DMS 273 (cell line): Measurements from ENCODE around the gene LRRC1.
"Not testable (repeated sequence)": the region's sequence is repeated elsewhere in the genome, so short reads cannot be mapped to it uniquely, and the experiment has no call there.

Source experiments
- DNase-seq: peaks from one replicate; lab custom pipeline; 2025; ENCODE audit not compliant: unreplicated experiment; lab: John Stamatoyannopoulos, UW

Gene LRRC1

DNA sequence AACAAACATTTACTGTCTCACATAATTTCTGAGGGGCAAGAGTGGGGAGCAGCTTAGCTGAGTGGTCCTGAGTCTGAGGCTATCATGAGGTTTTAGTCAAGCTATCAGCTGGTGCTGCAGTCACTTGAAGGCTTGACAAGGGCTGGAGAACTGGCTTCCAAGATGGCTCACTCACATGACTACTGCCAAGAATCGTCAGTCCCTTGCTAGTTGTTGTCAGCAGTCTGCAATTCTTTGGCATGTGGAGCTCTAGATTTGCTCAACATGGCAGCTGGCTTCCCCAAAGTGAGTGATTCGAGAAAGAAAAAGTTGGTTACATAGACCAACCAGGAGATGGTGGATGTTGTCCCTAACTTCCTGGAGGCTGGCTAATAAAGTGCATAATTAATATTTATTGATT lies 2.8 kb upstream of the LRRC1 start:
- peak; percentile 31 for DNase-seq

GRCh38 chr6:53792973-53793317 lies 1.9 kb upstream of the LRRC1 start:
- DNase-seq, result no peak

DNA sequence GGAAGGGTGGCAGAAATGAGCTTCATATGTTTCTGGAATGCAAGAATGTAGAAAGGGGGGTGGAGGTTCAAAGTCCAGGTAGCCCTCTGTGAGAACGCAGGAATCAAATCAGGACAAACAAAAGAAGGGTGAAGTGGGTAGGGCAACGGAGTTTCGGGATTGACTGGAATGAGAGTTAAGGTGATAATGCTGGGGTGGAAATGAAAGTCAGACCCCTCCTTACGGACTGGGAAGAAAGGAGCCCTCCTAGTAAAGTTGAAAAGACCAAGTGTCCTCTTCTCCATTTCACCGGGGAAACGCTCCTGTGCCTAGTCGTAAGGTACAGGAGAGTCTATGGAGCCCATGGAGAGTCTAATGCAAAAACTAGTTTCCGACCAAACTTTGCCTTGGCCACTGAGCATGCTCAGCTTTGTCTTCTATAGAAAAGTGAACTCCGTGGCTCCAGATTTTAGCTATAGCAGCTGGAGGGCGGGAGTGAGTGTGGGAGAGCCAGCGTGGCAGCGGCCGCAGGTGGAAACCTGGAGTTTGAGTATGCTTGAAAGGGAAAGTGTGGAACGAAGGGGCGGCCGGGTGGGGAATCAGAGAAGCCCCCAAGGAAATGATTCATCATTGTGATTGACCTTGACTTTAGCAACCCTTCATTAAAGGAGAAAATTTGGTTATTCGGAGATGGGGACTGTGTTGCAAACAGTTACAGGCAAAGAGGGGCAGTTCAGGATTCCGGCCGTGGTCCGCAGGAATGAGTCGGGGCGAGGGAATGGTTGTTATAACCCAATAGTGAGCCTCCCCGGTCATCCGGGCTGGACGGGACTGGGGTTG lies 1.3 kb upstream of the LRRC1 start:
- peak; percentile 88 for DNase-seq

GRCh38 chr6:53794137-53794719 lies 577 bp upstream of the LRRC1 start:
- DNase-seq, result peak; percentile 87

GRCh38 chr6:53795340-53795701 lies 516 bp downstream of the LRRC1 start:
- DNase-seq, result peak; percentile 60

DNA sequence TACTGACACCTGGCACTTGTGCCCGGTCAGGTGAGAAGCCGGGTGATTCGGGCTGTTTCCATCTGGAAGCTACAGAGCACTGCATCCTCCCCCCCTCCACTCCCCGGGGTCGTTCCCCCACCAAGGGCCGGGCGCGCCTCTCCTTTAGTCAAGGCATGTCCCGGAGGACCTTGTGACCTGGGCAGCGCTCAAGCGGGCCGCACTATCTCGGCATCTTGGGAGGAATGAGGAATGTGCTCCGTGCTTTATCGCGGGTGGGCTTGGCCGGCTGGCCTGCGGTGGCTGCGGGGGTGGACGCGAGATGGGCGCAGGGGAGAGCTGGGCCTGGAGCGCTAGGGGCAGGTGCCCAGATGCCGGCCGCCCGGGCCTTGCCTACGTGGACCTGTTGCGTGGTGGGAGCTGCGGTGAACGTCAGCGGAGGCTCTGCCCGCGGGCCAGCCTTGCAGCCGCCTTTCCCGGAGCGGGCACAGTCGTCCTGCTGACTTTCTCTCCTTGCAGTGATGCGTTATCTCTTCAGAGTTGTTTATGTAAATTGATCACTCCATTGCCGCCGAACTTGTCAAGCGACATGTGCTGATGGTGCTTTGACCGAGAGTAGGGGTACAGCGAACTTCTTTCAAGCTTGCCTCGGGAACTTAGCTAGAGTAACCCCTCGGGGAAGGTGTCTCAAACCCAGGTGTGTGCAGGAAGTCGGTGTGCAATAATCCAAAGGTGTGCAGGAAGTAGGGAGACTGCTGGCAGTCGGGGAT lies 1.1 kb downstream of the LRRC1 start:
- peak; percentile 66 for DNase-seq

DNA sequence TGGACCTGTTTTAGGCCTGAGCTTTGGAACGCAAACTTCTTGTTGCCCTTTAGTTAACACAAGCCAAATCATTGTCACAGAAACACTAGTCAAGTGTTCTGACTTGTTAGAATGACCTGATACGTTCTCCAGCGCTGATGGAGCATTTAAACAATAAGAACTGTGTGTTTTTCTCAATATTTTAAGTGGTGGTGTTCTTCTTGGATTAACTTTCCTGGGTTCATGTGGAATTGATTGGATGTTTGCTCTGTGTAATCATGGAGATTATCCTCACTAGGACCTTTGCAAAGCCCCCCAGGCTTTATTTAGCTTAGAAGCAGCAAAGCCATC lies 1.6 kb downstream of the LRRC1 start:
- DNase-seq, result peak; percentile 50

DNA sequence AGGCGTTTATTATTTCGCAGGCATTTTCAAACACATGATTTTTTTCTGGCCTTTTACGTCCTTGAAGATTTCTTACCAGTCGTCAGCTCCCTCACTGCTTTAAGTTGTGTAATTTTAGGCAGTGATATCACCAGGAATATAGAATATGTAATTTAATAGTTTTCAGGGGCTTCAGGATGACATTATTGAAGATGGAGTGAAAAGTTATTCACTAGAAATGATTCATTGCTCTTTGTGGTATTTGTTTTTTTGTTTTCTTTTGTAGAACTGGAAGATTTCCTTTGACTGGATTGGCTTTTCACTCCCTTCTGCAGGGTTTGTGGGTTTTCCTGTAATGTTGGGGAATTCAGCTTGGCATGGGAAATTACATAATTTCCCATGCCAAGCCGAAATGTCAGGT lies 2.0 kb downstream of the LRRC1 start:
- no peak for DNase-seq

GRCh38 chr6:53797304-53797703 lies 2.5 kb downstream of the LRRC1 start:
- DNase-seq, result no peak

DNA sequence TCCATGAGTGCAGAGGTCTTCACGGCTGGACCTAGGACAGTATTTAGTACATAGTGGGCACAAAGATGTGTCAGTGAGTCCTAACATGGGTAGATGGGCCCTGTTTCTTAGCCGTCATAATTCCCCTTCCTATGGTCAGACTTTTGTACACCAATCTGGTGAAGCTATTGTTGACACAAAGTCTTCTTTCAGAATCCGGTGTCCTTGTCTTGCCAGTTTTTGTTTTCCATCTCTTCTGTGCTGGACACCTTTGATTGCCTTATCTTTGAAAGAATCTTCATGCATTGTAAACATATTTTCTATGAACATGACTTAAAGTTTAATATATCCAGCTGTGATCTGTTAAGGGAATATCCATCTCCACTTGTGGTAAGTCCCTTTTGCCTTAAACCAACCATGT lies 4.5 kb downstream of the LRRC1 start:
- no peak for DNase-seq

DNA sequence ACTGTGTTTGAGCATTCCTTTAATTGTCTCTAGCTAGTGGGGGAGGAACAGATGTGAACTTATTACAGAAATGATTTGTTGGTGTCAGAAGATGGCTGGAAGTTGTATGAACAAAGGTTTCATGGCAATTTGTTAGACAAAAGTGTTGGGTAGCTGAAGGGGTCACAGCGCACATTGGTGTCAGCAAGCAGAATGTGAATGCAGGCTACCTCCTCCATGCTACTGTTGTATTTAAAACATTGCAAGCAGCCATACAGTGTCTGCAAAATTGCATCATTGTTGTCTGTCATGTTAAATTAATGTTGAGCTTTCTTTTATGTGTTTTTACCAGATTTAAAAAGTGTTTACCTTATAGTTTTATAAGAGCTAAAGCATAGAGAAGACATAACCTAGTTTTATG lies 6.2 kb downstream of the LRRC1 start:
- DNase-seq, result no peak

DNA sequence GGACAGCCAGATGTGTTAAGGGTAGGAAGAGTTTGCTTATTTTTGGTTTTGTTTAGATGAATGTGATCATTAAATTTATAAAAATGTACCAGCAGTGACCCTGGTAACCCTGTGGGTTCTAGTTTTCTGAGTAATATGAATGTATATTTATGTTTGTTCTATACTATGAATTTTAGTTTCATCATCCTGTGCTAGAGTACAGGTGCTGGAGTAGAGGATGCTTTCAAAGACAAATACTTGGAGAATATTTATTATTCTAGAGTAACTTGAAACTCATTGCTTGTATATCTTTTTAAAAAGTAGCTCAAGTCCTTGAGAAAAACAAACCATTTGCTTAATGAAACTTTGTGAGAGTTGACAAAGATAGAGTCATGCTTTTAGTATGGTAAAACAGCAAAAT lies 7.8 kb downstream of the LRRC1 start:
- no peak for DNase-seq

DNA sequence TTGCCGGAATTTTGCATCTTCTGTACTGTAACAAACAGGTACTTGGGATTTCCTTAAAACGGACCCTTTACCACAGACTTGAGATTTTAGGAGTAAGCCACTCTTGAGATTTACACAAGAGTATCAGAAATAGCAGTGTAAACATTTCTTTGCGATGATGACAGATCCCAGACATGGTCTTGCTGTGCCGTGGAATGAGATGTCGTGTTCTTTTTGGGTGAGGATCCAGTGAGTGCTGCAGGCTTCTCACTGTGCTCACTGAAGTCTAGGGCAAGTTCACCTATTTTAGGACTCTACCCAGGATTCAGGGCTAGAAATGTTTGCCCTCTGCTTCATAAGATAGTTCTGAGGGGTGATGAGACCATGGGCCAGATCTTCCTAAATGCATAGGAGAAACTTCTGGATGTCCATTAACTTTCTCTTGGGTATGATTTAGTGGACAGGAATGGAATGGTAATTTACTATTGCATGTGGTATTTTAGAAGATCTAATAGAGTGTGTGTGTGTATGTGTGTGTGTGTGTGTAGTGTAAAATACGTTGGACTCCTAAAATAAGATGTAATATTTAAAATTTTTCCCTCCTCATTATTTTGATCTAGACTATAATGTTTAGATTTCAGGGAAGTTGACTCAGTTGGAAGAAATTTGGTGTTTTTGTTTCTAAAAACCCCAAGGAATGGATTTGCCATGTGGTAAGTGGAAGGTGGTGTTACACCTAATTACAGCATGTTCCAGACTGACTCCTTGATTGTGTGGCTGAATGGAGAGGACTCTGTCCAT lies 8.5 kb downstream of the LRRC1 start:
- DNase-seq, result no peak

DNA sequence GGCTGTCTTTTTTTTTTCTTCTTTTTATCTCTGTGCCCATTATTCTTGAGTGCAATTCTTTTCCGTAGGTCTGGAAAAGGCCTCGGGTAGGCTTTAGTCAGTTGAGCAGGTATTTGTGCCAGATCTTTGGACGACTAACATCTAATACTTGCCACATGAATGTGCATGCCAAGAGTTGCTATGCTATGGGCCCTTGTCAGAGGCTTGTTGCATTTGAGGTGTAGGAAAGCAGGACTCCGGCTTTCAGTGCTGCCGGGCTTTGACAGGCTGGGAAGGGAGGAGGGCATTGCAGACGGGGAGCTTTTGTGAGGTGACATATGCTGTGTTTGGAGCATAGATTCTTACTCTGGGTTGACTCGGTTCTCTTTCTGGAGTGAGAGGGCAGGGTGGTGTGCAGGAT lies 10.2 kb downstream of the LRRC1 start:
- DNase-seq, result no peak

DNA sequence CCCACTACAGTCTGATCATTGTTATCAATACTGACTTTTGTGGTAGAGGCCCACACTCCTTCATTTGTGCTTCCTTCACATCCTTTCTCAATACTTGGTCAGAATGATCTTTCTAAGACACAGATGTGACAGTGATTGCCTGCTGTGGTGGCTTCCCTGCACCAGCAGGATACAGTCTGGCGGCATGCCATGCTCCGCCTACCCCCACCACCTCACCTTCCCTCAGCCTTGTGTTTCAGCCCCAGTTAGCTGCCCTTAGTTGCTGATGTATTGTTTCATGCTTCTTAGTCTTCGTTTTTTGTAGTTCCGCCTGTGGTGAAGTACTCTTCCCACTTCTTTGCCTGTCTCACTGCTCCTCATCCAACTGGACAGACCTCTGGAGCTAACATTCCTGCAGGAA lies 10.9 kb downstream of the LRRC1 start:
- peak; percentile 24 for DNase-seq

DNA sequence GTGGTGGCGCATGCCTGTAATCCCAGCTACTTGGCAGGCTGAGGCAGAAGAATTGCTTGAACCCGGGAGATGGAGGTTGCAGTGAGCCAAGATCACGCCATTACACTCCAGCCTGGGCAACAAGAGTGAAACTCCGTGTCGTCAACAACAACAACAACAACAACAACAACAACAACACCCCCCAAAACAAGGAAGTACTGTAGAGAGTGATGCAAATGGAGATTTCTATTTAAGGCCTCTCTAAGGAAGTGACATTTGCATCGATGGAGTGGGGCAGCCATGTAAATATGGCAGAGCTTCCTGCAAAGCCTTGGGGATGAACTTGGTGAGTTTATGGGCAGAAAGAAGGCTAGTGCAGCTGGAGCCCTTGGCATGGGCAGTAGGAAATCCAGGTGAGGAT lies 12.8 kb downstream of the LRRC1 start:
- not testable (repeated sequence) for DNase-seq

DNA sequence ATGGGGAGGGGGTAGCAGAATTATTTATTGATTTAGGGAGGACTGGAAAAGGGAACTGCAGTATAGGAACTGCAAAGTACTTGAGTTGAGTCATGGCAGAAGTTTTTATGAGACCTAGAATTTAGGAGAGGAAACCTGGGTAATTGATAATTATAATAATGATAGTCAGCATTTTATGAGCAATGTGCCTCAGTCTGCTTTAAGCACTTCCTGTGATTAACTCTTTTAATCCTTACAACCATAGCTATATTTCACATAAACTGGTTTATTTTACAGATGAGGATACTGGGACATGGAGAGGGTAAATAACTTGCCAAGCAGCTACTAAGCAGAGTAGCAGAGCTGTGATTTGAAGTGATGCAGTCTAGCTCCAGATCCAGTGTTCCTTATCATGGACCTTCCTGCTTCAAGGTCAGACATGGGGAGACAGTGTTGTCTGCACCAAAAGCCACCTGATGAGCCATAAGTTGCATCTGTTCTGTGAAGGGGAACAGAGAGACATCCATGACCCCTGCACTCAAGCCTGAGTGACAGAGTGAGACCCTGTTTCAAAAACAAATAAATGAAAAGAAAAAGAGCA lies 13.6 kb downstream of the LRRC1 start:
- DNase-seq, result no peak

DNA sequence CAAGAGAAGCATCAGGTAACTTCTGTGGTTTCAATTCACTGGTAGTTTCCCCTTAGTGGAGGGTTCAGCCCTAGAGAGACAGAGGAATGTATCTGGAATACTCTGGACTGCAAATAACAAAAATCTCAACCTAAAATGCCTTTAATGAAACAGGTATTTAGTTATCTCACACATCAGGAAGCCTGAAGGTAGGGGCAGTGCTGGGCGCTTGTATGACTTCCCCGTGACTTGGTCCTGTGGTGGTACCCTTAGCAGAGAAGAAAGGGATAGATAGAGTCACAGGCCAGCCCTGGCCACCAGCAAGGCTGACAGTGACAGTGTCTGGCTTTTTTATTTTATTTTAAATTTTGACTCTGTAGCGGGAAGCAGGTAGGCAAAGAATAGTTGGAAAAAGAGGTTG lies 14.9 kb downstream of the LRRC1 start:
- no peak for DNase-seq

- DNase-seq, result peak; percentile 22
Measured at GRCh38 chr6:53811082-53811481, 16.3 kb downstream of the LRRC1 start.

- DNase-seq, result no peak
Measured at GRCh38 chr6:53811746-53812145, 16.9 kb downstream of the LRRC1 start.

DNA sequence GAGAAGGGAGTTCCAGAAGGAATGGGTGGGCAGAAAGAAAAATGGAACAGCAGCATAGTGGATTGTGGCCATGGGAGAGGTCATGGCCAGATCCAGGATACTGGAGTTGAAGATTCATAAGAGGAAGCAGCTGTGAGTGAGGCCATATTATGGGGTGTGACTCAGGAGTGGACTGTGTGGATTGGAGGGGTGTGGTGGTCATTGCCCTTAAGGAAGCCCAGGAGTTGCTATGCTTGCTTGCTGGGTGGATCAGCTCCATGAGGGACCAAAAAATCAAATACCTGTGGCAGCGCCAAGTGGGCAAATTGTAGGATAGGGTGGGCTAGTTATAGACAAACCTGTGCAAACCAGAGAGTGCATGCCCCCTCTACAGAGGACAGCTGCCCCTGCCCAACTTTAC lies 18.3 kb downstream of the LRRC1 start:
- DNase-seq, result no peak
